GM18858 (cell line): ENCODE results near the gene TPGS2.
A peak's percentile ranks its signal among the peaks of the same experiment; 100 is the strongest.
"Not testable (repeated sequence)": the region's sequence is repeated elsewhere in the genome, so short reads cannot be mapped to it uniquely, and the experiment has no call there.

Source experiments
- ATAC-seq: cut with Tn5 transposase; IDR thresholded peaks from one replicate; pipeline ENCODE4 v1.9.1; 2021; ENCODE audit not compliant: unreplicated experiment

Gene TPGS2

GRCh38 chr18:36825526-36825925, 3.3 kb downstream of the TPGS2 start:
- ATAC-seq = no peak

- ATAC-seq = no peak
These were observed 7.1 kb downstream of the TPGS2 start for GRCh38 chr18:36821681-36822080.

- no peak for ATAC-seq
These were observed 9.2 kb downstream of the TPGS2 start for GRCh38 chr18:36819621-36820020.

- no peak for ATAC-seq
These were observed 10.2 kb downstream of the TPGS2 start for GRCh38 chr18:36818652-36819051.

- no peak for ATAC-seq
These were observed 11.8 kb downstream of the TPGS2 start for GRCh38 chr18:36817039-36817438.

GRCh38 chr18:36816096-36816495, 12.7 kb downstream of the TPGS2 start:
- ATAC-seq = not testable (repeated sequence)

- ATAC-seq = no peak
These were observed 13.8 kb downstream of the TPGS2 start for GRCh38 chr18:36814994-36815393.

- no peak for ATAC-seq
These were observed 15.0 kb downstream of the TPGS2 start for GRCh38 chr18:36813824-36814223.

- ATAC-seq = no peak
These were observed 15.6 kb downstream of the TPGS2 start for GRCh38 chr18:36813101-36813775.

- no peak for ATAC-seq
These were observed 16.1 kb downstream of the TPGS2 start for GRCh38 chr18:36812678-36813077.

GRCh38 chr18:36811955-36812354, 16.8 kb downstream of the TPGS2 start:
- ATAC-seq = no peak

- ATAC-seq = no peak
These were observed 17.4 kb downstream of the TPGS2 start for GRCh38 chr18:36811430-36811829.

- ATAC-seq = peak; percentile 96
These were observed 19.0 kb downstream of the TPGS2 start for GRCh38 chr18:36809590-36810381.

- no peak for ATAC-seq
These were observed 20.1 kb downstream of the TPGS2 start for GRCh38 chr18:36808681-36809080.

- no peak for ATAC-seq
These were observed 23.7 kb downstream of the TPGS2 start for GRCh38 chr18:36805105-36805504.

- no peak for ATAC-seq
These were observed 29.9 kb downstream of the TPGS2 start for GRCh38 chr18:36798738-36799473.

- no peak for ATAC-seq
These were observed 36.0 kb downstream of the TPGS2 start for GRCh38 chr18:36792634-36793283.

GRCh38 chr18:36786686-36787085, 42.1 kb downstream of the TPGS2 start:
- ATAC-seq = no peak

GRCh38 chr18:36783792-36784191, 45.0 kb downstream of the TPGS2 start:
- no peak for ATAC-seq

GRCh38 chr18:36782710-36783109, 46.1 kb downstream of the TPGS2 start:
- ATAC-seq = no peak

GRCh38 chr18:36780748-36781147, 48.1 kb downstream of the TPGS2 start:
- no peak for ATAC-seq
